ENCODE results near the gene RAB27A.
"Not testable (repeated sequence)": the region's sequence is repeated elsewhere in the genome, so short reads cannot be mapped to it uniquely, and the experiment has no call there.

Gene RAB27A

DNA sequence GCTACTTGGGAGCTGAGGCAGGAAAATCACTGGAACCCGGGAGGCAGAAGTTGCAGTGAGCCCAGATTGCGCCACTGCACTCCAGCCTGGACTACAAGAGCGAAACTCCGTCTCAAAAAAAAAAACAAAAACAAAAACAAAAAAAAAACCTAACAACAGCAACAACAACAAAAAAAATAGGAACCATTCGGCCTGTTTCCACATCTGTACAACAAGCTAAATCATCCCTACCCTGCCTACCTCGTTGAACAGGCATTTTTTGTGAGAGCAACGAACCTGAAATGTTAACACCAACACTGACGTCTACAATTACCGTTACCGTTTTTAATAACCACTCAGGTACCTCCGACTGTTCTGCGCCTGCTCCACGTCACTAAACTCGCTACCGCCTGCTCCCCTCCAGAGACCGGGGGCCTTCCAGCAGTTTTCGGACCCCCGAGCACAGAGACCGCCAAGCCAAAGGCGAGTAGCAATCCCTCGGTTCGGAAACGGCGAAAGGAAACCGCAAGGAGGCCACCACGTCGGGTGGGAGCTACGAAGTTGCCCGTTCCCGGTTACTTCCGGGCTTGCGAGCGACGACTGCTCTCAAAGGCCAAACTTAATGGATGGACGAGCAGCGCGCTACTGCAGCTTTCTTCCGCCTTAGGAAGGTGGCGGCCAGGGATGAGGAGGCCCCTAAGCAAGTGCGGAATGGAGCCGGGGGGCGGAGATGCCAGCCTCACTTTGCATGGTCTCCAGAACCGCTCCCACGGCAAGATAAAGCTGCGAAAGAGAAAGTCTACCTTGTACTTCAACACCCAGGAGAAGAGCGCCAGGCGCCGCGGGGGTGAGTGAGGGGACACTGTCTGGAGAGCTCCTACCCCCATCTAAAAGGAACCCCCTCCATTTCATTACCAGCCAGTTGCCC is 29.2 kb upstream of the RAB27A start, which contains the start of the genes PIGB and PIGBOS1:
Gene PIGB (plus strand): TSS at position 635 of the 907 bp plus-strand sequence. CDS start 29 bp downstream, at position 664.
Gene PIGBOS1 (minus strand): TSS at position 536 of the 907 bp plus-strand sequence. CDS start 1,331 bp downstream, outside the sequence.
- 0 out of 2 replicates have a peak, but pooled peaks have one; percentile 12 for TF ChIP-seq SPI1 (IDR thresholded peaks at IDR 0.05; ENCODE audit: low read depth, low read length)
- peak; percentile 88 for TF ChIP-seq TAF1 (IDR thresholded peaks at IDR 0.05; ENCODE audit: low read depth, low read length)
- no peak for TF ChIP-seq PAX5 (IDR thresholded peaks at IDR 0.05; ENCODE audit: insufficient read depth, low read length, severe bottlenecking)
- peak; percentile 65; the same call in 1 of the 2 replicates for TF ChIP-seq POU2F2 (IDR thresholded peaks at IDR 0.05; ENCODE audit: low read depth, low read length)
- TF ChIP-seq POLR2AphosphoS5 (IDR thresholded peaks at IDR 0.05; ENCODE audit: low read depth, low read length) = peak; percentile 89
- TF ChIP-seq POLR2A (IDR thresholded peaks at IDR 0.05; ENCODE audit: low read depth, low read length) = peak; percentile 89
- FAIRE-seq = peak; percentile 91
- peak; percentile 64 for DNase-seq (ENCODE audit: insufficient read length, low spot score)

- not testable (repeated sequence) for FAIRE-seq; DNase-seq (ENCODE audit: insufficient read length, low spot score)
These were observed 13.2 kb upstream of the RAB27A start for GRCh38 chr15:55302801-55303200.

DNA sequence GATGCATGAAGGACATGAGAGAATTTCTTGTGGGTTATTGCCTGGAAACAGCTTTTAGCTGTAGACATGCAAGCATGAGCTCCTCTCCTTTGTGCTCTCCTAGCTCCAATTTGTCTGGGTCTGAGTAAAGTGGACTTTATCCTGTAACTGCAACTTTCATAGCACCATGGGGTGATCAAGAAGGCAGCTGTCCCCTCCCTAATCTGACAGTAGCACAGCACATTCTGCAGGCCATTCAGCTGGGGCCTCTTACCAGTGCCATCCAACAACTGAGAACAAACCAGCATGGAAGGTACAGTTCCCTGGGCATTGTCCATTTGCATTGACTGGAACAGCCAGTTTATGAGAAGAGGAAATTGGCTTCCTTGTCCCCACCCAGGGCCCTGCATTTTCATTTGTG is 7.7 kb upstream of the RAB27A start:
- TF ChIP-seq TAF1 (IDR thresholded peaks at IDR 0.05; ENCODE audit: low read depth, low read length) (no peak), POU2F2 (IDR thresholded peaks at IDR 0.05; ENCODE audit: low read depth, low read length) (no peak), SPI1 (IDR thresholded peaks at IDR 0.05; ENCODE audit: low read depth, low read length) (no peak), PAX5 (IDR thresholded peaks at IDR 0.05; ENCODE audit: insufficient read depth, low read length, severe bottlenecking) (no peak), POLR2AphosphoS5 (IDR thresholded peaks at IDR 0.05; ENCODE audit: low read depth, low read length) (no peak), POLR2A (IDR thresholded peaks at IDR 0.05; ENCODE audit: low read depth, low read length) (no peak)
- DNase-seq (ENCODE audit: insufficient read length, low spot score) (no peak), FAIRE-seq (no peak)

DNA sequence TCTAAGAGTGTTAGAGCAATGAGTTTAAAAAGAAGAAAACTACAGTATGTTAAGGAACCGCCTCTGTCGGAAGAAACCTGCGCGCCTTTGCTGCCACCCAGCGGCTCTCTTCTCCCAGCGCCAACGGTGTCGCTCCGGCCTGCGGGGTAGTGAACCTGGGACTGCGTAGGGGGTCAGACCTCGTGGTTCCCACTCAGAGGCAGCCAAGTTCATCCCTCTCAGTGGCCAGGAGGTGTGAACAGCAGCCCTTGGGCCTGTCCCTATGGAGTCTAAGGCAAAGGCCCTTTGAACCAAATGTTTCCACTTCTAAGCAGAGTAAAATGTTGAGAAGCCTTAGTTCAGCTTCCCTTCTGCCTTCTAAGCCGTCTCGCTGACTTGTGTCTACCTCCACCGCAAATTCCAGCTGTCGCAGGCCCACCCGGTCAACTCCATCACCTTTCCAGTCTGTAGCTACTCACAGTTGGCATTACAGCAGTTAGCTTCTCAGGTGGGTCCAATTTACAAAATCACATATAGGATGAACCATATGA is 980 bp upstream of the RAB27A start:
- DNase-seq (ENCODE audit: insufficient read length, low spot score) (peak; percentile 66), FAIRE-seq (peak; percentile 31)
- TF ChIP-seq POLR2A (IDR thresholded peaks at IDR 0.05; ENCODE audit: low read depth, low read length) (no peak), POLR2AphosphoS5 (IDR thresholded peaks at IDR 0.05; ENCODE audit: low read depth, low read length) (no peak), POU2F2 (IDR thresholded peaks at IDR 0.05; ENCODE audit: low read depth, low read length) (no peak), SPI1 (IDR thresholded peaks at IDR 0.05; ENCODE audit: low read depth, low read length) (no peak), PAX5 (IDR thresholded peaks at IDR 0.05; ENCODE audit: insufficient read depth, low read length, severe bottlenecking) (no peak), TAF1 (IDR thresholded peaks at IDR 0.05; ENCODE audit: low read depth, low read length) (no peak)

DNA sequence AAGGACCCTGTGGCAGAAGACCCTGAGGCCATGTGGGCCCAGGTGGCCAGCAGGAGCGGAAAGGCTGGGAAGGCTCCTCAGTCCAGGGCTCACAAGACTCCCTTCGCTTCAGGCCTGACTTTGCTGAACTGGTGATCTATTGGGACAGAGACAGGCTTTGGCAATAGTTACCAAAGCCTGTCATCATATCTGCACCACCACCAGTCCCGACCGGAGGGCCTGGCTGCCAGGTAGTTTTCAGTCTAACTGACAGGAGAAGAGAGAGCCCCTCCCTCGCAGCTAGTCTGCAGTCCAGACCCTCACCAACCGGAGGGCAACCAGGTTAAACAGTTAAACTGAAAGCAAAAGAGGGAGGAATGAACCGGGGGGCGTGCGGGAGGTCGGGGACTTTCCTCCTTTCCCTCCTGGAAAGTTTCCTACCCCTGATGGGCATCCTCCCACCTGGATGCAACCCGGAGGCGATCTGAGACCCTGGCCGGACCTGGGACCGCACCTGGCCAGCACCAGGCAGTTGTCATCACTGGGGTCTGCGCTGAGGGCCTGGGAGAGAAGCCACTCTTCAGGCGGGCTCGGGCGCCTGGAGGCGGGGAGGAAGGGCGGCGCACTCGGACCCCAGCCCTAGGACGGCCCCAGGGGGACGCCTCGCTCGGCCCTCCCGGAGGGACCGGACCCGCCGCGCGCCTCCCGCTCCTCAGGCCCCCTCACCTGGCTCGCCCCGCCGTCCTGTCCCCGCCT is 435 bp downstream of the RAB27A start:
- FAIRE-seq = peak; percentile 16
- no peak for TF ChIP-seq SPI1 (IDR thresholded peaks at IDR 0.05; ENCODE audit: low read depth, low read length)
- DNase-seq (ENCODE audit: insufficient read length, low spot score) = no peak

DNA sequence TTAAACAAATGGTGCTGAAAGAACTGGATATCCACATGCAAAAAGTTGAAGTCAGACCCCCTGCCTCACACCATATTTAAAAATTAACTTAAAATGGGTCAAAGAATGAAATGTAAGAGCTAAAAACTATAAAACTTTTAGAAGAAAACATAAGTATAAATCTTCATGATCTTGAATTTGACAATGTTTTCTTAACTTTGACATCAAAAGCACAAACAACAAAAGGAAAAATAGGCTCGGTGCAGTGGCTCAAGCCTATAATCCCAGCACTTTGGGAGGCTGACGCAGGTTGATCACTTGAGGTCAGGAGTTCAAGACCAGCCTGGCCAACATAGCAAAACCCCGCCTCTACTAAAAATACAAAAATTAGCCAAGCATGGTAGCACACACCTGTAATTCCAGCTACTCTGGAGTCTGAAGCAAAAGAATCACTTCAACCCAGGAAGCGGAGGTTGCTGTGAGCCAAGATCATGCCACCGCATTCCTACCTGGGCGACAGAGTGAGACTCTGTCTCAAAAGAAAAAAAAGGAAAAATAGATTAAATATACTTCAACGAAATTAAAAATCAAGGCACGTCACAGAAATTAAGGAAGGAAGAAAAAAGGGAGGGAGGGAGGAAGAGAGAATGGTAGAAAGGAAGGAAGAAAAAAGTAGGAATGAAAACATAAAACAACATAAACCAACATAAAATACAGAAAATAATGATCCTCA is 1.5 kb downstream of the RAB27A start:
- no peak for FAIRE-seq
- no peak for DNase-seq (ENCODE audit: insufficient read length, low spot score)
- TF ChIP-seq POLR2A (IDR thresholded peaks at IDR 0.05; ENCODE audit: low read depth, low read length) (no peak), TAF1 (IDR thresholded peaks at IDR 0.05; ENCODE audit: low read depth, low read length) (no peak), POLR2AphosphoS5 (IDR thresholded peaks at IDR 0.05; ENCODE audit: low read depth, low read length) (no peak), SPI1 (IDR thresholded peaks at IDR 0.05; ENCODE audit: low read depth, low read length) (no peak), POU2F2 (IDR thresholded peaks at IDR 0.05; ENCODE audit: low read depth, low read length) (no peak), PAX5 (IDR thresholded peaks at IDR 0.05; ENCODE audit: insufficient read depth, low read length, severe bottlenecking) (no peak)

- not testable (repeated sequence) for DNase-seq (ENCODE audit: insufficient read length, low spot score); FAIRE-seq
These were observed 3.0 kb downstream of the RAB27A start for GRCh38 chr15:55286442-55287189.

DNA sequence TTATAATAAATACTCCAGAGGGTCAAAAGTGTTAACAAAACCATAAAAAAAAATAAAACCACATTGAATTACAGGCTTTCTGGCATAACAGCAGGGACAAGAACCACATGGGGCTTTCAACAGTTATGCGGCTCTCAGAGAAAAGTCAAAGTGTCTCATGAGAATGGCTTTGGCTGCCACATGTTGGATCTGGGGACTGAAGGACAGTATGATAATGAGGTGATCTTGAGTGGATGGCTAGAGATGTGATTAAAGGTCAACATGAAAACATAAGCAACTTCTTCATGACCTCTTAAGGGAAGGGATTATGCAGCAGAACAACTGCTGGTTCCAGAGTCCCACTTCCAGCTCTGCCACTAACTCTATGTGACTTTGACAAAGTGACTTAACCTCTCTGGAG is 5.2 kb downstream of the RAB27A start:
- TF ChIP-seq POLR2AphosphoS5 (IDR thresholded peaks at IDR 0.05; ENCODE audit: low read depth, low read length) (no peak), SPI1 (IDR thresholded peaks at IDR 0.05; ENCODE audit: low read depth, low read length) (no peak), POLR2A (IDR thresholded peaks at IDR 0.05; ENCODE audit: low read depth, low read length) (no peak), PAX5 (IDR thresholded peaks at IDR 0.05; ENCODE audit: insufficient read depth, low read length, severe bottlenecking) (no peak), POU2F2 (IDR thresholded peaks at IDR 0.05; ENCODE audit: low read depth, low read length) (no peak), TAF1 (IDR thresholded peaks at IDR 0.05; ENCODE audit: low read depth, low read length) (no peak)
- DNase-seq (ENCODE audit: insufficient read length, low spot score) = no peak
- no peak for FAIRE-seq

Data from GM12891 (cell line).